PC-3 (cell line): ENCODE measurements around the gene CDC14C.

ENCODE experiments used
- EZH2phosphoT487 ChIP-seq: fragments of 300-600 bp; sonication (generic); IDR thresholded peaks from 2 replicates; pipeline ENCODE4 v1.6.1; 2018; ENCODE audit warnings: mild to moderate bottlenecking, antibody characterized with exemption, low read length, borderline replicate concordance
- TF ChIP-seq, protein P1 (sequence below): fragments of 300-600 bp; sonication (generic); conservative IDR thresholded peaks from 2 replicates; pipeline ENCODE4 v1.5.1; 2017; ENCODE audit warnings: antibody characterized with exemption, low read depth, mild to moderate bottlenecking, low read length

DNA sequence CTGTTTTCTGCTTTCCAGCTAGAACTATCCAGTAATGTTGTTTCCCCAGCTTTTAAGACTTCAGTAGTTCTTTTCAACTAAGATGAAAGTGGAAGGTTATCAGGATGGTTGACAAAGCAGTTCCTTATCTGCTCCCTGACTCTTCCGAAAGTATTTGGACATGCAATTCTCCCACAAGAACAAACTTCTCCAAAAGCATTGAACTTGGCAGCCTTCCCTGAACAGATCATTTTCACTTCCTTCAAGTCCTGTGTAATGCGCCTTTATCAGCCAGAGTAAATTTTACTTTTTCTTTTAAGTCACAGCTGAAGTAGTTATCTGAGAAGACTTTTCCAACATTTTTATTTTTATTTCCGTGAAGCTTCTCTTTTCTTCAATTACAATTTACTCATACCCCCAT, 39.7 kb downstream of the CDC14C start:
- TF ChIP-seq, protein P1, sequence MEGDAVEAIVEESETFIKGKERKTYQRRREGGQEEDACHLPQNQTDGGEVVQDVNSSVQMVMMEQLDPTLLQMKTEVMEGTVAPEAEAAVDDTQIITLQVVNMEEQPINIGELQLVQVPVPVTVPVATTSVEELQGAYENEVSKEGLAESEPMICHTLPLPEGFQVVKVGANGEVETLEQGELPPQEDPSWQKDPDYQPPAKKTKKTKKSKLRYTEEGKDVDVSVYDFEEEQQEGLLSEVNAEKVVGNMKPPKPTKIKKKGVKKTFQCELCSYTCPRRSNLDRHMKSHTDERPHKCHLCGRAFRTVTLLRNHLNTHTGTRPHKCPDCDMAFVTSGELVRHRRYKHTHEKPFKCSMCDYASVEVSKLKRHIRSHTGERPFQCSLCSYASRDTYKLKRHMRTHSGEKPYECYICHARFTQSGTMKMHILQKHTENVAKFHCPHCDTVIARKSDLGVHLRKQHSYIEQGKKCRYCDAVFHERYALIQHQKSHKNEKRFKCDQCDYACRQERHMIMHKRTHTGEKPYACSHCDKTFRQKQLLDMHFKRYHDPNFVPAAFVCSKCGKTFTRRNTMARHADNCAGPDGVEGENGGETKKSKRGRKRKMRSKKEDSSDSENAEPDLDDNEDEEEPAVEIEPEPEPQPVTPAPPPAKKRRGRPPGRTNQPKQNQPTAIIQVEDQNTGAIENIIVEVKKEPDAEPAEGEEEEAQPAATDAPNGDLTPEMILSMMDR = no peak
- TF ChIP-seq EZH2phosphoT487 = no peak
